DND-41 (cell line): ENCODE data around the gene CLDN6.

Source experiments
- ATAC-seq: fragments of 200-7000 bp; cut with Tn5 transposase; 3 replicates; pipeline ENCODE4 v1.9.1; 2021; ENCODE audit warnings: low read depth; ENCODE audit not compliant: insufficient read depth
- DNase-seq: peaks from one replicate; pipeline ENCODE4 v3.0.0-alpha.2; 2020
- H2AFZ ChIP-seq: 2 replicates; pipeline ENCODE4 v1.6.0; 2012; ENCODE audit warnings: low read depth, low read length
- H3K27ac ChIP-seq: 2 replicates; pipeline ENCODE4 v1.5.1; 2012; ENCODE audit warnings: low read length, inconsistent platforms
- H3K27me3 ChIP-seq: fragments of 200-600 bp; sonication (generic); 2 replicates; pipeline ENCODE4 v1.6.0; 2012; ENCODE audit warnings: low read length, mild to moderate bottlenecking, inconsistent platforms; ENCODE audit not compliant: insufficient read depth, poor library complexity
- H3K36me3 ChIP-seq: 2 replicates; pipeline ENCODE4 v1.5.1; 2012; ENCODE audit warnings: low read length, inconsistent platforms; ENCODE audit not compliant: insufficient read depth
- H3K4me1 ChIP-seq: 2 replicates; pipeline ENCODE4 v1.5.1; 2012; ENCODE audit warnings: mild to moderate bottlenecking, low read length; ENCODE audit not compliant: insufficient read depth
- H3K4me2 ChIP-seq: 2 replicates; pipeline ENCODE4 v1.6.0; 2012; ENCODE audit warnings: mild to moderate bottlenecking, moderate library complexity, low read length, inconsistent platforms; ENCODE audit not compliant: insufficient read depth
- H3K4me3 ChIP-seq, 2 experiments: fragments of 200-600 bp in 1 of 2; shearing (Covaris generic) in 1 of 2; 2 replicates each; pipeline ENCODE4 v1.5.1; 2012 to 2016; ENCODE audit warnings: inconsistent platforms in 2 of 2, low read length in 2 of 2, mild to moderate bottlenecking in 2 of 2, low read depth in 1 of 2, moderate library complexity in 1 of 2
- H3K79me2 ChIP-seq: 2 replicates; pipeline ENCODE4 v1.6.0; 2012; ENCODE audit warnings: low read length, inconsistent platforms; ENCODE audit not compliant: insufficient read depth
- H3K9ac ChIP-seq: 2 replicates; pipeline ENCODE4 v1.6.0; 2012; ENCODE audit warnings: low read depth, mild to moderate bottlenecking, inconsistent platforms, low read length, moderate library complexity
- H3K9me3 ChIP-seq: 2 replicates; pipeline ENCODE4 v1.5.1; 2012; ENCODE audit warnings: low read length, moderate library complexity, mild to moderate bottlenecking, inconsistent platforms; ENCODE audit not compliant: insufficient read depth, severe bottlenecking
- H4K20me1 ChIP-seq: 2 replicates; pipeline ENCODE4 v1.6.0; 2012; ENCODE audit warnings: low read length; ENCODE audit not compliant: insufficient read depth
- EZH2 ChIP-seq: IDR thresholded peaks from 3 replicates; pipeline ENCODE4 v1.6.1; 2012; ENCODE audit warnings: borderline replicate concordance, low read depth, mild to moderate bottlenecking, moderate library complexity, low read length, inconsistent platforms; ENCODE audit not compliant: severe bottlenecking
- TF ChIP-seq, protein P1 (sequence below): IDR thresholded peaks from 2 replicates; pipeline ENCODE4 v1.5.1; 2012; ENCODE audit warnings: borderline replicate concordance, low read length, moderate library complexity, mild to moderate bottlenecking; ENCODE audit not compliant: poor library complexity, severe bottlenecking; ENCODE audit errors: extremely low read depth

CLDN6 gene

DNA sequence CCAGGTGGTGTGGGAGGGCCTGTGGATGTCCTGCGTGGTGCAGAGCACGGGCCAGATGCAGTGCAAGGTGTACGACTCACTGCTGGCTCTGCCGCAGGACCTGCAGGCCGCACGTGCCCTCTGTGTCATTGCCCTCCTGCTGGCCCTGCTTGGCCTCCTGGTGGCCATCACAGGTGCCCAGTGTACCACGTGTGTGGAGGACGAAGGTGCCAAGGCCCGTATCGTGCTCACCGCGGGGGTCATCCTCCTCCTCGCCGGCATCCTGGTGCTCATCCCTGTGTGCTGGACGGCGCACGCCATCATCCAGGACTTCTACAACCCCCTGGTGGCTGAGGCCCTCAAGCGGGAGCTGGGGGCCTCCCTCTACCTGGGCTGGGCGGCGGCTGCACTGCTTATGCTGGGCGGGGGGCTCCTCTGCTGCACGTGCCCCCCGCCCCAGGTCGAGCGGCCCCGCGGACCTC, 4.5 kb downstream of the CLDN6 start:
- no peak for DNase-seq
- ATAC-seq: no peak; the same call in 2 of the 3 replicates
- H2AFZ ChIP-seq: no peak overlapping the region
- no peaks in the 10 kb centered on the region for H3K9me3 ChIP-seq
- no peak overlapping the region for H3K4me3 ChIP-seq
- H3K9ac ChIP-seq: no peak overlapping the region
- H3K27me3 ChIP-seq: no peaks in the 10 kb centered on the region
- no peak overlapping the region for H3K4me2 ChIP-seq
- no peaks in the 10 kb centered on the region; the same call in 1 of the 2 replicates for H4K20me1 ChIP-seq
- H3K27ac ChIP-seq: no peak overlapping the region
- TF ChIP-seq, protein P1, sequence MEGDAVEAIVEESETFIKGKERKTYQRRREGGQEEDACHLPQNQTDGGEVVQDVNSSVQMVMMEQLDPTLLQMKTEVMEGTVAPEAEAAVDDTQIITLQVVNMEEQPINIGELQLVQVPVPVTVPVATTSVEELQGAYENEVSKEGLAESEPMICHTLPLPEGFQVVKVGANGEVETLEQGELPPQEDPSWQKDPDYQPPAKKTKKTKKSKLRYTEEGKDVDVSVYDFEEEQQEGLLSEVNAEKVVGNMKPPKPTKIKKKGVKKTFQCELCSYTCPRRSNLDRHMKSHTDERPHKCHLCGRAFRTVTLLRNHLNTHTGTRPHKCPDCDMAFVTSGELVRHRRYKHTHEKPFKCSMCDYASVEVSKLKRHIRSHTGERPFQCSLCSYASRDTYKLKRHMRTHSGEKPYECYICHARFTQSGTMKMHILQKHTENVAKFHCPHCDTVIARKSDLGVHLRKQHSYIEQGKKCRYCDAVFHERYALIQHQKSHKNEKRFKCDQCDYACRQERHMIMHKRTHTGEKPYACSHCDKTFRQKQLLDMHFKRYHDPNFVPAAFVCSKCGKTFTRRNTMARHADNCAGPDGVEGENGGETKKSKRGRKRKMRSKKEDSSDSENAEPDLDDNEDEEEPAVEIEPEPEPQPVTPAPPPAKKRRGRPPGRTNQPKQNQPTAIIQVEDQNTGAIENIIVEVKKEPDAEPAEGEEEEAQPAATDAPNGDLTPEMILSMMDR: no peak
- TF ChIP-seq EZH2: no peak
- H3K4me1 ChIP-seq: peaks cover 8% of the 10 kb centered on the region
- no peaks in the 10 kb centered on the region for H3K36me3 ChIP-seq
- H3K79me2 ChIP-seq: no peaks in the 10 kb centered on the region

DNA sequence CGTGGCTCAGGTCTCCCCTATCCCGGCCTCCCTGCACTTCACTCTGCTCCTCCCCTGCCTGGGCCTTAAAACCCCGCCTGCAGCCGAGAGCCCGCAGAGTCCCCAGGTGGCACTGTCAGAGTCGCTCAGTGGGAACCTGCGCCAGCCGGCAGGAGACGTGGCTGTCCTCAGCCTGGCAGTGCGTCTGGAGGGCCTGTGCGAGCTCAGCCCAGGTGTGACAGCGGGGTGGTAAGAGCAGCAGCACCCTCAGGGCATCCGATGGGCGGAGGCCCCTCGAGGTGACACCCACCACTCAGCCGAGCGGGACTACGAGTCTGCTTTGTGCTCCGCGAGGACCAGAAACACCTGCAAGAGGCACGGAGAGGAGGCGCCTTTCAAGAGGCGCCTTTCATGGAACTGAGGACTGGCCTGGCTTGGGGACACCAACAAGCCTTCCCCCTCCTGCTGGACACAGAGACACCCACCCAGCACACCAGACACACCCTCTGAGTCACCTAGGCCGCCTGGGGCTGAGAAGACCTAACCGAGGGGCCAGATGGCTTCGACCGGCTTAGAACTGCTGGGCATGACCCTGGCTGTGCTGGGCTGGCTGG, 5.1 kb downstream of the CLDN6 start, which contains the start of gene CLDN9:
Gene CLDN9, plus strand, starts transcription at position 96 of the 593 bp plus-strand sequence. Its CDS starts 440 bp downstream, at position 536.
- TF ChIP-seq EZH2: no peak
- TF ChIP-seq, protein P1: no peak
- ATAC-seq: no peak
- Histone ChIP-seq H3K79me2 (no peaks in the 10 kb centered on the region), H2AFZ (no peak within 1 kb of the TSS), H3K36me3 (no peaks in the 10 kb centered on the region), H3K9me3 (no peaks in the 10 kb centered on the region), H4K20me1 (no peaks in the 10 kb centered on the region; the same call in 1 of the 2 replicates), H3K4me1 (peaks cover 14% of the 10 kb centered on the region), H3K27me3 (no peaks in the 10 kb centered on the region), H3K4me2 (no peak within 1 kb of the TSS), H3K4me3 (no peak within 1 kb of the TSS), H3K27ac (no peak within 1 kb of the TSS), H3K9ac (no peak within 1 kb of the TSS)
- no peak for DNase-seq

- Histone ChIP-seq H3K4me3 (no peak overlapping the region), H4K20me1 (no peaks in the 10 kb centered on the region; the same call in 1 of the 2 replicates), H3K27me3 (no peaks in the 10 kb centered on the region), H3K27ac (no peak overlapping the region), H2AFZ (no peak overlapping the region), H3K79me2 (no peaks in the 10 kb centered on the region), H3K9ac (no peak overlapping the region), H3K9me3 (no peaks in the 10 kb centered on the region), H3K4me1 (peaks cover 21% of the 10 kb centered on the region), H3K4me2 (no peak overlapping the region), H3K36me3 (no peaks in the 10 kb centered on the region)
- TF ChIP-seq, protein P1: no peak
- no peak for TF ChIP-seq EZH2
- ATAC-seq: no peak
- DNase-seq: no peak
Measured at GRCh38 chr16:3012246-3012645, 5.7 kb downstream of the CLDN6 start.
